HG03039 (cell line): ENCODE measurements around the gene TREML4.
"Not testable (repeated sequence)": the region's sequence is repeated elsewhere in the genome, so short reads cannot be mapped to it uniquely, and the experiment has no call there.

Experiments used
- ATAC-seq: cut with Tn5 transposase; IDR thresholded peaks from one replicate; pipeline ENCODE4 v1.9.1; 2021; ENCODE audit warnings: mild to moderate bottlenecking, moderate library complexity; ENCODE audit not compliant: unreplicated experiment

TREML4 gene, protein sequence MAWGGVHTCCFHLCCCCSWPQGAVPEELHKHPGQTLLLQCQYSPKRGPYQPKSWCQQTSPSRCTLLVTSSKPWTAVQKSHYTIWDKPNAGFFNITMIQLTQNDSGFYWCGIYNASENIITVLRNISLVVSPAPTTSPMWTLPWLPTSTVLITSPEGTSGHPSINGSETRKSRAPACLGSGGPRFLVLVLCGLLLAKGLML

DNA sequence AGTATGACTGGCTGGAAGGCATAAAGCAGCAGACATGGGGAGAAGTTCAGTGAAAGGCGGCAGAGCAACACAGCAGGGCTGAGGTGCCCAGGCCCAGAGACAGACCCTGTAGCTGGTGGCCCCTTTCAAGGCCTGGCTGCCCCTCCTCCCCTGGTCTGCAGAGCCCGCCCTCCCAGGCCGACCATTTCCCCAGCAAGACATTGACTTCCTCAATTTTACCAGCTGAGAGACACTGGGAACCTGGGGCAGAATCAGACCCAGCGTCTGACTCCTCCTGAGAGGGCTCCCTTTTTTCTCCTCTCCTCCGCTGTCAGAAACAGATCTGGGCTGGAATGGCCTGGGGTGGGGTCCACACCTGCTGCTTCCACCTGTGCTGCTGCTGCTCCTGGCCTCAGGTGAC is at the start of gene TREML4:
Gene TREML4 (plus strand): TSS at position 254 of the 400 bp plus-strand sequence. CDS start 79 bp downstream, at position 333.
- ATAC-seq, result no peak

DNA sequence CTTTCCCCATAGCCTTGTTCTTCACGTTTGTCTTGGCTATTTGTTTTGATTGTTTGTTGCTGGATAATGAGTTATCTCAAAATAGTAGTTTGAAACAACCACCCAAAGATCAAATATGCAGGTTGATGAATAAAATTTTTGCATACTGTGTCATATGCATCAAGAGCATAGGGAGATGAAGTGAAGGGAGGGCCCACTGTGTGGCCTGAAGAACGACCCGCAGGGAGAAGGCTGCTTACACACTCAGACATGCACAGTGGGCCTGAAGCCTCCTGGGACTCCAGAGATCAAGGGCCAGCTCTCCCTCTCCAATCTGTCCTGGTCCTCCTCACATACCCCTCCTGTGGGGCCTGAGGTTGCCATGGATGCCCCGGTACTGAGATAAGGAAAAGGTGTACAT is 49.0 kb upstream of the TREML4 start:
- no peak for ATAC-seq

DNA sequence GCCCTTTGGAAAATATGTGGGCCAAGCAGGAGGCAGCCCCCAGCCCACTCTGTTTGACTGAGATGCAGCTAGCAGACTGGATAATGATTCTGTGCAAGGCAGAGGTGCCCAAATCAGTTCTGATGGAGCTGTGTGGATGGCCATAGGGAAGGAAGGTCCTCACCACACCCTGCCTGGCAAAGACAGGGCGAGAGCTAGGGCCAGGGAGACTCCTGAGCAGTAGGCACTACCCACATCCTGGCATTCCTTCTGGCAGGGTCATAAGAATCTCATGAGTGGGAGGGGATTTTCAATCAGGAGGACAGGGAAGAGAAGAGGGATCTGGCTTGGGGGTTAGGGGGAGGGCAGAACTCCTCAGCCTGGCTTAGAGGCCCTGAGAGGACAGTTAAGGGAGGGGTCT is 46.6 kb upstream of the TREML4 start:
- ATAC-seq, result no peak

DNA sequence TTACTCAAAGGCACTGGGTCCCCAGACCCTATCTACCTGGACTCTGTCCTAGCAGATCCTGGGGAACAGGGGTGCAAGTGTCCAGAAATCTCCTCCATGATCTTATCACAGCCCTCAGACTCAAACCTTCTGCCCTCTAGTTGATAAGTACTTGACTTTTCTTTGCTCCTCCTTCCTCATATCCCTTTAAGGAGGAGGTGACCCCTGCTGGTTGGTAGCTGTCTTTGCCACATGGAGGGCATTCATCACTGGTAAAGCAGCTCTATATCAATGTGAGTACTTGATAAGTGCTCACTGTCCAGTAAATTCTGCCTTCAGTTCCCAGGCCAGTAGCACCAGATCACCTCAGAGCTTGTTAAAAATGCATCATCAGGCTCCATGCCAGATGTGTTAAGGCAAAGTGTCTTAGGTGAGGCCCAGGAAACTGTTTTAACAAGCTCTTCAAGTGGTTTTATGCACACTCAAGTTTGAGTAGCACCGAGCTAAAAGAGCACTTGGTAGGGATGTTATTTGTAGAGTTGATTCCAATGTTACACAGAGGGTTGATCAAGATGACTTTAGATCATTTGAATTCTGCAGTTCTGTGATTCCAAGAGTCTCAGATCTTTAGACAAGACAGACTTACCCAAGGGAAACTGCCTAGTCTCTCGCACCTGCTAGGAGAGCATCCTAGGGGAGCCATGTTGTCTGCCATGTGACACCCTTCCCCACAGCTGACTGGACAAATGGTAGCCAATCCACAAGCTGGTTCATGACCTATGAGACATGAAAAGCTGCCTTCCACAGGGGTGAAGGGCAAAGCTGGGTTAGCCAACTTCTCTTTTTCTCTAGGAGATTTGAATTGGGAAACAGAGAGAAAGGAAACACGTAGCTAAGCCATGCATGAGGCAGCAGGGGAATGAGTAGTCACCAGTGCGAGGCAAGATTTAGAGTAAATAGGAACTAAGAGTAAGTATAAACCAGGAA is 45.8 kb upstream of the TREML4 start:
- no peak for ATAC-seq

DNA sequence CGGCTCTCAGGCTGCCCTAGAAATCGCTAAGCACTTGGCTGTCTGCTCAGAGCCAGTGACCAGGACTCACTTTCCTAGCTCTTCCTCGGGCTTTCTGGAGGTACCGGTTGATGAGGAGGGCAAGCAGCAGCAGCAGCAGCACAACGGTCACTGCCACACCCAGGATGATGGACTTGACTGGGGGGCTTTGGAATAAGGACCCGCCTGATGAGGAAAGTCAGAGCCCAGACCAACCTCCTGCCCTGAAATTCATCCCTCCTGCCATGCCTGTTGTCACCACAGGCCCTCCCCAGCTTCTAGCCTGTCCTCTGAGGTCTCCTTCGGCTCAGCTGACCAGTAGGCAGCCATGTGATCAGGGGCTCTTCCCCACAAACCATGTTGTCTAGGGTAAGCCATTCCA is 43.4 kb upstream of the TREML4 start:
- no peak for ATAC-seq

DNA sequence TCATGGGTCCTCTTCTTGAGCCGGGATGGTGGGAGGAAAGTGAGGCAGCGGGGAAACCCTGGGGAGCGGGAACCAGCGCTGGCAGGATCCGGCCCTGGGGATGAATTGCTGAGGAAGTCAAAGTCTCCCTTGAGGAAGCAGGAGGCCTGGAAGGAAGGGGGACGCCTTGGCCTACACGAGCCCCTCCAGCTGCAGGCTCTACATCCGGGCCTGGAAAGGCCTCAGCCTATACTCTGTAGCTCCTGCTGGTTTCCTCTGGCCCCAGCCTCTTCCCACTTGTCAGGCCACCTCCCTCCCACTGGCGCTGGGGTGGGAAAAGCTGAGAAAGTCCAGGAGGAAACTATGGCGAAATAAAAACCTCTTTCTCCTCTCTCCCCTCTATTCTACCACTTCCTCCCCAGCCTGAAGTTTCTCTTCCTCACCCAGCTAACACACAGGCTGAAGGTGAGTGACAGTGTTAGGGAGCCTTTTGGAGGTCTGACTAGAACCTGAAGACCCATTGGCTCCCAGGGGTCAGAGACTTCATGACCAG is 42.1 kb upstream of the TREML4 start:
- no peak for ATAC-seq

DNA sequence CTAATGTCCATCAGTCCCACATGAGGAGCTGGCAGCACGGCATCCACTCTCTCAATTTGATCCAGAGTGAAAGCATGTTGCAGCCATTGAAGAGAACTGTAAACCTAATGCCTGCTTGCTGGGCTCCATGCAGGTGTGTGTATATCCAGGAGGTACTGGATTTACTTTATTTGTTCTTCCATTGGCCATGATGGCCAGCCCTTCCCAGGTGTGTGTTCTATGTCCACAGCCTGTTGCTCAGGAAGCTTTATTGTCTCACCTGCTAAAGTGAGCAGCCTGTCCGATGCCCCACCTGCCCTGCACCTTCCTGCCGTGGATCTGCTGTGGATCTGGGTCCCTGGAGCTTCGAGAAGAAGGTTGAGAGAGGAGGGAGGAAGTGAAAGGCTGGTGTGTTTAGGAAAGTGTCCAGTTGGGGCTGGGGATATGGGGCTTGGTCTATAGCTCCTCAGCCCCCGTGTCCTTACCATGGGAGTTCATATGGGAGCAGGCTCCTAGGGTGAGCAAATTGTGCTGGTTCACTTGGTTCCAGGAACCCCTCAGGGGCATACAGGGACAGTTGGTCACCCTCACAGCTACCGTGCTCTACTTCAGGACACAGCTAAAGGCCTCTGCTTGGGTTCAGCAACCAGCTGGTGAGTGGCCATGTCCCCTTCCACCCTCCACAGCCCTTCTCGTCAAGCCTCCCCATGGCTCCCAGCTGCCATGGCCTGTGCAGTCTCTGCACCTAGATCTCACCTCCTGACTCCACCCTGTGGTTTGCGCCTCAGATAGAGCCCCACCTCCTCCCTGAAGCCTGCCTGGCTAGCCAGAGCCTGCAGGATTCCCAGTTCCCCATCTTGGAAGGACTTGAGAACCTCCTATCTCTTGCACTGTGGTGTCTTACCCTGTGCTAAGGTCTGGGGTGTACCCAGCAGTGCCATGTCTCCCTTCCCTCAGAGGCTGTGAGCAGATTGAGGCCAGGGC is 39.9 kb upstream of the TREML4 start:
- no peak for ATAC-seq

DNA sequence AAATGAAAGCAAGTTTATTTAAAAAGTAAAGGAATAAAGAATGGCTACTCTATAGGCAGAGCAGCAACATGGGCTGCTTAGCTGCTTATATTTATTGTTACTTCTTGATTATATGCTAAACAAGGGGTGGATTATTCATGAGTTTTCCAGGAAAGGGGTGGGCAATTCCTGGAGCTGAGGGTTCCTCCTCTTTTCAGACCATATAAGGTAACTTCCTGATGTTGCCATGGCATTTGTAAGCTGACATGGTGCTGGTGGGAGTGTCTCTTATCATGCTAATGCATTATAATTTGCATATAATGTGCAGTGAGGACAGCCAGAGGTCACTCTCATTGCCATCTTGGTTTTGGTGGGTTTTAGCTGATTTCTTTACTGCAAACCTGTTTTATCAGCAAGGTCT is 39.1 kb upstream of the TREML4 start:
- ATAC-seq, result not testable (repeated sequence)

DNA sequence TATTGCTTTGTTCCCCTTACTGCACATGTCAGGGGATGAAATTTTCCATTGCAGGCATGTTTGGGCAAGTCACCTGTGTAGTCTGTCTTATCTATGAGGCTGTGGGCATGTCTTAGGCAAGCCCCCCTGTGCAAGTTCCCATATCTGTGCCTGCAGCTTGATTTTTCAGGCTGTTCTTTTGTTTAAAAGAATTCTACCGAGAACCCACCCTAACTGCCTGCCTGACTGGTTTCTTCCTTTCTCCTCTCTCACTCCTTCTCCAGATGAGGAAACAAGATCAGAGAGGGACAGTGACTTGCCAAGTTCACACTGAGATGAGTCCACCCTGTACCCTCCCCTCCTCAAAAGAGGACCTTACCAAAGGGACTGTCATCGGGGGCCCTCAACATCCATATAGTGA is 38.2 kb upstream of the TREML4 start:
- ATAC-seq, result no peak

DNA sequence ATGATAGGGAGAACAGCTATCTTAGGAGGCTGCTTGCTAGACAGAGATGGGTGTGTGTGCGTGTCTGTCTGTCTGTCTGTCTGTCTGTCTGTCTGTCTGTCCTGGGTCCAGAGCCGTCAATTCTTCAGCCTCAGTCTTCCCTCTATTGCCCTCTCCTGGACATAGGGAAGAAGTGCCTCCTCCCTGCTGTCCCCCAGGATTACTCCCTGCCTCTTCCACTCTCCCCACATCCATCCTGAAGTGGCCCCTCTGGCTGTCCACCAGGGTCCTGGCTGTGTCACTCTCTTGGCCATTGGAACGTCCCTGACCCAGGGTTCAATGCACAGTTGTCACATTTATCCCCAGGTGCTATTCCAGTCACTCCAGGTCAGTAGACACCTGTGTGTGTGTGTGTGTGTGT is 37.4 kb upstream of the TREML4 start:
- no peak for ATAC-seq

DNA sequence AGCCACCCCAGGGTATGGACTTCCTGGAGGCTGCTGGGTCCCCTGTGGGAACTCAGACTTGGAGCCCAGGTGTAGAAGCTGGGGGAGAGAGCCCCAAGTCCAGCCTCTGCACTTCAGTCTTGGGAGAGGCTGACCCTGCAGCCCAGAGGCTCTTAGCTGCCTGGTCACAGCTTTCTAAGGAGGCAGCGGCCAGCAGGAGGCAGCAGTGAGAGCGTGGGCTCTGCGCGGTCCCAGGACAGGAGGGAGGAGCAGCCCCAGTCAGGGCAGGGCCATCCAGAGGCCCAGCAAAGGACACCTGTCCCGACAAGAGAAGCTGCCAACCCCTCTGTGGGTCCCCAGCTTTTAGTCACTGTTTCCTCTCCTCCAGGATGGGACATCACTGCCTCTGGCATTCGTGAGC is 36.6 kb upstream of the TREML4 start:
- ATAC-seq, result no peak

DNA sequence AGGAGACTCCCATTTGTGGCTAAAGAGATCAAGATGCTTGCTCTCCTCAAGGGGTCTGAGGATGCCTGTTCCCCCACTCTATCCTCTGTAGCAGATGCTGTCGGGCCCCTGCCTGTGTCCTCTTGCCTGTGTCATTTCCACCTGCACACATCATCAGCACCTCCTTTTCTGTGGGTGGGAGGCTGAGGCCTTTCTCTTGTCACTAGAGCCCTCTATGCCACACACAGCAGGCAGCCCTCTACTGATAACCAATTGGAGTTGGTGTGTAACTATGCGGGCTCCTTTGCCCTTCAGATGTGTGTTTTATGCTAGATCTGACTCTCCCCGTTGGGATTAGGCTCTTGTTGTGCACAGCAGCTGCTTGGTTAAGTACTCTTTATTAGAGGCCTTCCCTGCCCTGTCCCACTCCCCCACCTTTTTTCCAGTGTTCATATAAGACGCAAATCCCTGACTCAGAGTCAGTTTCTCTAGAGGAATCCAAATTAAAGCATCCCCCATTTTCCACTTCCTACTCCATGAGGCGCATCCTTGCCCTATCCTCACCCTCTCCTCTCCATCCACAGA is 34.9 kb upstream of the TREML4 start:
- no peak for ATAC-seq

DNA sequence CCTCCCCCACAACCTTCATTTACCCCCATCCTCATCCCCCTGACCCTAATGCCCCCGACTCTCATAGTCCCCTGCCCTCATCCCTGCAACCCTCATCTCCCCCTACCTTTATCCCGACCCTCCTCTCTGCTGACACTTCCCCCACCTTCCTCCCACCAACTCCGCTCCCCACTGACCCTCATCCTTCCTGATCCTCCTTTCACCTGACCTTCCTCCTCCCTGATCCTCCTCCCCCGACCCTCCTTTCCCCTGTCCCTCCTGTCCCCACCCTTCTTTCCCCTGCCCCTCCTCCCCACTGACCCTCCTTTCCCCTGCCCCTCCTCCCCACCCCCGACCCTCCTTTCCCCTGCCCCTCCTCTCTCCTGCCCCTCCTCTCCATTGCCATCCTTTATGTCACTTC is 34.3 kb upstream of the TREML4 start:
- ATAC-seq, result no peak

DNA sequence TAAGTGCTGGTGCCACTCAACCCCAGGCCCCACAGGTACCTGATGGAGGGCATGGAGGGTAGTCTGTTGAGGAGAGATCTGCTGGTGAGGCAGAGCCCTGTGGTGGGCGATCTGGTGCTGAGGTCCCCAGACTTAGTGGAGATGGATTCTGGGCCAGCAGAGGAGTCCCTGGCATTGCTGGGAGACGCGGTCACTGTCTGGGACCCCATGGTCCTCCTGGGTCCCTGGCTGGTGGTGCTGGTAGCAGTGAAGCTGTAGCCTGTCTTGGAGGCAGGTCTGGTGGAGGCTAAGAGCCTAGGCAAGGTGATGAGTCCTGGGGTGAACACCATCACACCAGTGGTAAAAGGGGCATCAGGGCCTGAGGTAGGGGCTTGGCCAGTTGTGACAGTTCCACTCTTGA is 33.8 kb upstream of the TREML4 start:
- ATAC-seq, result no peak

DNA sequence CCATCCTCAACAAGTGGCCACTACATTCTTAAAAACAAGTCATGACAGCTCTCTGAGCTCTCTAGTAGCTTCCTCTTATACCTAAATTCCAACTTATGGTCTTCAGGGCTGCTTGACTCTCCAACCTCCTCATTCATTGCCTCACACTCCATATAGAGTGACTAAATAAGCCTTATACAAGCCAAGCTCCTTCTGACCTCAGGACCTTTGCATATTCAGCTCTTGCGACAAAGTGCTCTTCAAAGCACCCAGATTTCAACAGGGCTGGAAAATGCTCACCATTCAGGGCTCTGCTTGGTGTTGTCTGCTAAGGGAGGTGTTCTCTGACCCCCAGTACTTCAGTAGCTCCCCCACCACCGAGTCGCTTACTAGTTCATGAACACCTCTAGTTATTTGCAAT is 30.9 kb upstream of the TREML4 start:
- no peak for ATAC-seq

DNA sequence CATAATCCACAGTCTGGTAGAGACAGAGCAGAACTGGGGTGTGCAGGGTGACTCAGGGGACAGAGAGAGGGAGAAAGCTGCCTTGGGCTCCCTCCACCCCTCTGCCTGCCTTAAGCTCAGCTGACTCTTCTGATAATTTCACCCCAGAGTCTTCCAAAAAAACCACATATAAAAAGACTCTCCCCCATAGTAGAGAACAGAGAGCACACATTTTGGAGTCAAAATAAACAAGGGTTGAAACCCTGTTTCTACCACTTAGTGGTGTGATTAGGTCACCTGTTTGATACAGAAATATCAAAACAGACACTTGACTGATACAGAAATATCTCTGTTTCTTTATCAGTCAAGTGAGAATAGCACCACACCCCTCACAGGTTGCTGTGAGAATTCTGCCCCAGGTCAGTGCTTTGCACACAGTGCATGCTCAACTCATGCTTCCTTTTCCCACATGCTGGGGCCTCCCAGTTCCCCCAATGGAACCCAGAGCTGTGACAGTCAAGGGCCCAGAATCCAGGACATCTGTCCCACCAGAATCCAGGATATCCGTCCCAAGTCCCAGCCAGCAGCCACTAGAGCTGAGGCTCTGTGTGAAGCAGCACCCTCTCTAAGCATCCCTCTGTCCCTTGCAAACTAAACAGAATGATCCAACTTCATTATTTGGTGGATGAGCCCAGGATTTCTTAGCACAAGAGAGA is 28.4 kb upstream of the TREML4 start:
- no peak for ATAC-seq

DNA sequence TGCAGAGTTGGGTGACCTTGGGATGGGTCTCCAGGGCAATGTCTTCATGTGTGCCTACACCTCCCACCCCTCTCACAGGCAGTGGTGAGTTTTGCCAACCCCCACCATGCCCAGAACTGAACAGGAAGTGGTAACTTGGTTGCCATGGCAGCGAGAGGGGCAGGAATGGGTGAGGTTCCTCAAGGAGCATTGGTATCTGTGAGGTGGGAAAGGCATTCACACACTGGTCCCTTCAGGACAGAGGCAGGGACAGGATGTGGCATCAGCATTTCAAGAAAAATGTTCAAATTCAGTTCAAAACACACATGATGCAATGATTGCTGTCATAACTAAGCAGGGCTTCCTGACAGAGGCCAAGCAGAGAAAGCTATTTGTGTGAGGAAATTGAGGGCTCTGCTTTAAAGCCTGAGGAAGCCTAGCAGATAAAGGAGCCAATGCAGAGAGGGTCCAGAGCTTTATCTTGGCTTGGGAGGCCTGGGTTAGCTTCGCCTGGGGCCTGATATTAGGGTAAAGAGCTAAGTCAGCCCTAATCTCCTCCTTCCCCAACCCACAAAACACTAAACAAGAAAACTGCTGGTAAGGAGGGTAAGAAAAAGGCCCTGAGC is 27.8 kb upstream of the TREML4 start:
- no peak for ATAC-seq

DNA sequence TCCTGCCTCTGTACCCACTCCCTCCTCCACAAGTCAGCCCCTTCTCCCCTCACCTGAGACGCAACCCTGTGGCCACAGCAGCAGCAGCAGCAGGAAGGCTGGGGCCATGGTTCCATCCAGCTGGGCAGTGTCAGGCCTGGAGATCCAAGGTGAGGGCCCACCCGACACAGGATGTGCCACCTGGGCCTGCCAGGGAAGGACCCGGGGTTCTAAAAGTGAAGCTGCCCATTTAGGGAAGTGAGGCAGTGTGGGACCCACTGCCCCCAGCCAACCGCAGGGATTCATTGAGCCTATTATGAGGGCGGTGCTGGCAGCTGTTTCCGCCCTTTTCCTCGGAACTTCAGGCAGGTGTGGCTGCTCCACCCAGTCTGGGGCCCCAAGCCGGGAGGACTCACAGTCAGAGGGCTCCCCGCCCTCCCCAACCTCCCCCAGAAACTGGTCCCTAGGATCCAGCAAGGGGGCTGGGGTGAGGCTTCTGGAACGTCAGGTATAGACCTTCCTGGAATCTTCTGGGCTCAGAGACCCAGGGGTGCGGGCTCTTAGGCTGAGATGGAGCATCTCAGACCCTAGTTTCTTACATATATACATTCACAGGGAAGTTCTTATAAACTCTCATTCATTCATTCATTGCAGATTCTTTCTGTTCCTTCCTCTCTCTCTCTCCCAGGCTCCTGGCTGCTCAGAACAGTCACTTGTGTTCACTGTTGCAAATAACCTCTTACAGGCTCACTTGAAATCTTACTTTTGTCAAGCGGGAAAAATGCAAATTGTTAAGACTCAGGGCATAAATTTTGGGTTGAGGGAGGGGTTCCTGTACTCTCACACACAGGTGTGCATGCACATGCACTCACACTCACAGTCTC is 27.0 kb upstream of the TREML4 start, which contains the start of gene TREML2:
Gene TREML2 (minus strand): TSS at position 249 of the 863 bp plus-strand sequence. CDS start 141 bp downstream, at position 108.
- ATAC-seq, result no peak
